Trophoblast cell (in vitro differentiated cells and primary cell): Measurements from ENCODE around the gene ATXN1.

ENCODE experiments used
- DNase-seq, 2 donors: peaks; one replicate each; pipeline ENCODE4 v3.0.0-alpha.2; 2016
- H2AFZ ChIP-seq: 2 replicates; pipeline ENCODE4 v1.6.1; 2013; ENCODE audit warnings: low read length, moderate library complexity, mild to moderate bottlenecking; ENCODE audit not compliant: insufficient read depth, poor library complexity
- H2AK5ac ChIP-seq: 2 replicates; pipeline ENCODE4 v1.6.1; 2013; ENCODE audit warnings: mild to moderate bottlenecking, low read length
- H2BK120ac ChIP-seq: 2 replicates; pipeline ENCODE4 v1.6.1; 2013; ENCODE audit warnings: low read length, mild to moderate bottlenecking, moderate library complexity; ENCODE audit not compliant: insufficient read depth, poor library complexity
- H2BK12ac ChIP-seq: 2 replicates; pipeline ENCODE4 v1.6.1; 2013; ENCODE audit warnings: mild to moderate bottlenecking, low read length, moderate library complexity
- H2BK5ac ChIP-seq: 2 replicates; pipeline ENCODE4 v1.6.1; 2013; ENCODE audit warnings: low read length, low read depth, moderate library complexity, mild to moderate bottlenecking; ENCODE audit not compliant: poor library complexity
- H3K14ac ChIP-seq: 2 replicates; pipeline ENCODE4 v1.6.1; 2013; ENCODE audit warnings: mild to moderate bottlenecking, low read length
- H3K18ac ChIP-seq: 2 replicates; pipeline ENCODE4 v1.6.1; 2013; ENCODE audit warnings: mild to moderate bottlenecking, low read length
- H3K23ac ChIP-seq: 2 replicates; pipeline ENCODE4 v1.6.1; 2013; ENCODE audit warnings: low read length
- H3K27ac ChIP-seq: 2 replicates; pipeline ENCODE4 v1.5.1; 2013; ENCODE audit warnings: low read depth, mild to moderate bottlenecking, inconsistent platforms, low read length, moderate library complexity
- H3K27me3 ChIP-seq: 2 replicates; pipeline ENCODE4 v1.6.1; 2013; ENCODE audit warnings: inconsistent platforms, mild to moderate bottlenecking, low read length, moderate library complexity; ENCODE audit not compliant: insufficient read depth
- H3K36me3 ChIP-seq, 2 experiments: 1 replicate in 1 of 2; 2 replicates in 1 of 2; pipeline ENCODE4 v1.6.1; 2013; ENCODE audit warnings: low read length in 2 of 2, mild to moderate bottlenecking in 2 of 2, moderate library complexity in 1 of 2; ENCODE audit not compliant: insufficient read depth in 2 of 2, control insufficient read depth in 1 of 2
- H3K4ac ChIP-seq: 2 replicates; pipeline ENCODE4 v1.6.1; 2013; ENCODE audit warnings: low read depth, mild to moderate bottlenecking, low read length, moderate library complexity
- H3K4me1 ChIP-seq, 2 experiments: 1 replicate in 1 of 2; 2 replicates in 1 of 2; pipeline ENCODE4 v1.6.1; 2013; ENCODE audit warnings: low read length in 2 of 2, mild to moderate bottlenecking in 2 of 2, moderate library complexity in 1 of 2; ENCODE audit not compliant: insufficient read depth in 2 of 2, control insufficient read depth in 1 of 2
- H3K4me2 ChIP-seq: 2 replicates; pipeline ENCODE4 v1.6.1; 2013; ENCODE audit warnings: inconsistent platforms, mild to moderate bottlenecking, low read length, moderate library complexity
- H3K4me3 ChIP-seq: 2 replicates; pipeline ENCODE4 v1.5.1; 2013; ENCODE audit warnings: mild to moderate bottlenecking, low read depth, low read length, inconsistent platforms
- H3K79me1 ChIP-seq: one replicate; pipeline ENCODE4 v1.6.1; 2013; ENCODE audit warnings: low read length
- H3K79me2 ChIP-seq: 2 replicates; pipeline ENCODE4 v1.6.1; 2013; ENCODE audit warnings: low read length, mild to moderate bottlenecking; ENCODE audit not compliant: control insufficient read depth, insufficient read depth, poor library complexity
- H3K9ac ChIP-seq: 2 replicates; pipeline ENCODE4 v1.6.1; 2013; ENCODE audit warnings: mild to moderate bottlenecking, low read length
- H3K9me3 ChIP-seq: 2 replicates; pipeline ENCODE4 v1.6.1; 2013; ENCODE audit warnings: low read depth, mild to moderate bottlenecking, control low read depth, inconsistent platforms, low read length; ENCODE audit not compliant: insufficient read depth
- H4K12ac ChIP-seq: 2 replicates; pipeline ENCODE4 v1.6.1; 2013; ENCODE audit warnings: low read depth, mild to moderate bottlenecking, low read length, moderate library complexity
- H4K8ac ChIP-seq: 2 replicates; pipeline ENCODE4 v1.6.1; 2013; ENCODE audit warnings: low read depth, mild to moderate bottlenecking, low read length, moderate library complexity
- H4K91ac ChIP-seq: one replicate; pipeline ENCODE4 v1.6.1; 2013; ENCODE audit warnings: low read depth, mild to moderate bottlenecking, low read length, moderate library complexity
- WGBS: extraction: QIAGEN DNeasy Blood & Tissue Kit; methylation state at CpG from one replicate; pipeline ENCODE4 v1.1.7; 2013; ENCODE audit warnings: missing lambda C conversion rate; ENCODE audit not compliant: insufficient read length, insufficient coverage; ENCODE audit errors: extremely low coverage; 5-methylcytosine and 5-hydroxymethylcytosine counted together

The ATXN1 gene

DNA sequence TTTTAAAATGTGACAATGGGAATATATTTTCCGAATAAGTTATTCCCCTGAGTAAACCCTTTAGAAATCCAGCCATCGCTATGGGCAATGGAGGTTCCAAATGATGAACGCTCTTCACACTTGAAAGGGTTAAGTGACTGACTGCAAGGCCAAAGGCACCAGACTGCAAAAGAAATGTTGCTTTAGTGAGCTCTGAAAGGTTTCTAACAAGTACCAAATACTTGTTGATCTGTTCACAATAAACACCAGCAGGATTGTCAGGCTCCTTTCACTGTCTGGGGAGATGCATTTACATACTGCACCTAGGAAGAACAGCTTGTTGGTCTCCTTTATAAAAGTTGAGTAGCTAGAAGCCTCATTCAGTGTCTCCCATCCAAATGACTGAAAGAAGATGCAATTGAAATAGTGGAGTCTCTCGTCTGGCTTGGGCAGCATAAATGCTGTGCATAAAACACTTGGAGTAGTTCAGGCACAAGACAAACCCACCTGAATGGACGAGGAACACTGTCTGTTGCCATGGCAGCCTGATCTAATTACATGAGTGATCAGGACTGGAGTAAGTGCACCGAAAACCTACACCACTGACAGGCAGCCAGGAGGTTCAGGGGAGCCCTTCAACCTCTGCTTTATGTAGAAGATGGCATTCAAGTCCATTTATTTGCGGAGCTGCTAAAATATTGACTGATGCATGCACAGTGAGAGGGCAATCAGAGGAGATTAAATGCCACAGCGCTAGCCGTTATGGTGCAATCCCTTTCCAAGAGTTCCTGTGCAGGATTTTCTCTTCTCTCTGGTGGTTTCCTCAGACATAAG, 2.9 kb downstream of the ATXN1 start:
- Histone ChIP-seq H3K14ac (no peak overlapping the region), H3K27ac (no peak overlapping the region), H2BK12ac (no peak overlapping the region), H4K8ac (no peak overlapping the region), H3K4me1 (peaks cover 0 to 11% of the 10 kb centered on the region in 2 experiments), H4K91ac (no peak overlapping the region), H3K79me2 (peaks cover 12% of the 10 kb centered on the region), H4K12ac (no peak overlapping the region), H2AK5ac (no peak overlapping the region), H2BK5ac (no peak overlapping the region), H3K4me2 (peak overlapping the region; percentile 74), H3K4me3 (no peak overlapping the region), H3K79me1 (peaks cover 20% of the 10 kb centered on the region), H2AFZ (no peak overlapping the region), H3K9me3 (no peaks in the 10 kb centered on the region), H3K18ac (no peak overlapping the region), H3K23ac (no peak overlapping the region), H3K9ac (no peak overlapping the region), H3K36me3 (no peaks in the 10 kb centered on the region), H2BK120ac (no peak overlapping the region), H3K4ac (no peak overlapping the region), H3K27me3 (no peaks in the 10 kb centered on the region)
- DNase-seq: peak; percentile 32 to 42
- no CpG with 5 or more reads among the region's 9 CpGs for WGBS

DNA sequence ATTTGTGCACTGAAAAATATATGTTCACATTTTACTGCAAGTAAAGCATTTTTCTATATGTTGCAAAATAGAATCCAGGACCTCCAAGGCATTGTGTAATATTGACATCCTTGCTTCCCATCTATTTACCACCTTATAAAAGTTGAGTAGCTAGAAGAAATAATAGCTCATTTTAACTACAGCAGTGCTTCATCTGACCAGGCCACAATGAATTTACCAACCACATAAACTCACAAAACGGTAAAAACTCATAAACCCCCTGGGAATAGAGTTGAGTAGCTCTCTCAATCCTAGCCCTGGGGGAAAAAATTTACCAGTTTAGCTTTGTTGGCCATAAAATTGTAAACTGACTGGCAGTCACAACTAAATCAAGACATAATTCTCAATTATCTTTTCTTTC, 3.9 kb downstream of the ATXN1 start:
- H2AFZ ChIP-seq: no peak overlapping the region

DNA sequence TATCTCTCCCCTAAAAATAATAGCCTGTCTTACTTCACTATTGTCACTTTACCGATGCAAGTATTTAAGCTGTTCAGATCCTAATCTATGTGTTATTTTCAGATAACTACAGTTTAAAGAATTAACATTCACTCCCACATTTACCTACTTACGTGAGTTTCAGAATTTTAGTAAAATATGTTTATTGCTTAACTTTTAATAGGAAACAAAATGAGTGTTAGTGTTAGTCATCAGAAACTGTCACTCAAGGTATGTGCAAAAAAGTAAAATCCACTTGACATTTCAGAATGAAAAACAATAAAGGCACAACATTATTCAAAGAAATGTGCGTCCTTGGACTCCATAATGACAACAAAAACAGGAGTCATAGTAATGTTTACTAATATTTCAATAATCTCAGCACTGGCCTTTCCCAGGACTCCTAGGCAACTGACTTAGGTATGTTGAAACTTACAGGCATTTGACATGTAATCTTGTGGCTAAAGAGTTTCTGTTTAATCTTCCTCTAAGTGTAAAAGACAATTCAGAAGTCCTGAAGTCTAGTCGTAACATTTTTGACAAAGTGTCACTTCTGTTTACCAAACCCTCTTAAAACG, 4.5 kb downstream of the ATXN1 start:
- no peak overlapping the region for H4K12ac ChIP-seq
- peaks cover 12% of the 10 kb centered on the region for H3K79me2 ChIP-seq
- DNase-seq: peak; percentile 50 to 91
- WGBS: no CpG with 5 or more reads among the region's 5 CpGs
- H3K9ac ChIP-seq: no peak overlapping the region
- H3K14ac ChIP-seq: no peak overlapping the region
- H2BK120ac ChIP-seq: no peak overlapping the region
- H4K91ac ChIP-seq: no peak overlapping the region
- H2AK5ac ChIP-seq: no peak overlapping the region
- H3K4me1 ChIP-seq: peaks cover 0 to 15% of the 10 kb centered on the region in 2 experiments
- no peak overlapping the region for H2BK12ac ChIP-seq
- H3K79me1 ChIP-seq: peaks cover 15% of the 10 kb centered on the region
- H3K23ac ChIP-seq: no peak overlapping the region
- H3K27me3 ChIP-seq: no peaks in the 10 kb centered on the region
- no peak overlapping the region for H3K4ac ChIP-seq
- H2BK5ac ChIP-seq: no peak overlapping the region
- H4K8ac ChIP-seq: no peak overlapping the region
- H3K9me3 ChIP-seq: no peaks in the 10 kb centered on the region
- H3K18ac ChIP-seq: no peak overlapping the region
- H3K36me3 ChIP-seq: no peaks in the 10 kb centered on the region
- H3K27ac ChIP-seq: no peak overlapping the region
- H3K4me2 ChIP-seq: no peak overlapping the region
- H3K4me3 ChIP-seq: no peak overlapping the region
- H2AFZ ChIP-seq: no peak overlapping the region

More for the DNA sequence above, 3.9 kb downstream of the ATXN1 start:
- no peak for DNase-seq
- no peak overlapping the region for H2BK12ac ChIP-seq
- no peak overlapping the region for H3K14ac ChIP-seq
- no peak overlapping the region for H3K9ac ChIP-seq
- peaks cover 0 to 13% of the 10 kb centered on the region in 2 experiments for H3K4me1 ChIP-seq
- H3K27me3 ChIP-seq: no peaks in the 10 kb centered on the region
- H4K12ac ChIP-seq: no peak overlapping the region
- H3K4me3 ChIP-seq: no peak overlapping the region
- WGBS: no CpG with 5 or more reads among the region's 1 CpG
- H3K79me2 ChIP-seq: peaks cover 12% of the 10 kb centered on the region
- no peak overlapping the region for H3K27ac ChIP-seq
- H2AK5ac ChIP-seq: no peak overlapping the region
- no peak overlapping the region for H4K91ac ChIP-seq
- no peak overlapping the region for H3K4me2 ChIP-seq
- H4K8ac ChIP-seq: no peak overlapping the region
- no peaks in the 10 kb centered on the region for H3K36me3 ChIP-seq
- H3K23ac ChIP-seq: no peak overlapping the region
- peaks cover 20% of the 10 kb centered on the region for H3K79me1 ChIP-seq
- H3K4ac ChIP-seq: no peak overlapping the region
- no peaks in the 10 kb centered on the region for H3K9me3 ChIP-seq
- H2BK120ac ChIP-seq: no peak overlapping the region
- H3K18ac ChIP-seq: no peak overlapping the region
- no peak overlapping the region for H2BK5ac ChIP-seq

DNA sequence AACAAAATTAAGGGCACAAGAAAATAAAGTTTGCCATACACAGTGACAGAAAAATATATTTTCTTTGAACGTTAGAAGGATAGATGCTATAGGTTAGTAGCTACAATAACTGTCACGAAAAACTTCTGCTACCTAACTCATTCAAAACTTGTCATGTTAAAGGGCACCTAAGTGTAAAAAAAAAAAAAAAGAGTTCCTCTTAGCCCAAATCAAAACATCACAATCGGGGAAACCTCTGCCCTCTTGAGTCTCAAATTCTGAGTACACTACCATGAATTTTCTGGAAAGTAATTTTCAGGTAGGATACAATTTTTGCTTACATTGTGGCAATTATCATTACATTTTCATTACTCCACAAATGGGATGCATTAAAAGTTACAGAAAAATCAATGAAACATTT, 5.7 kb downstream of the ATXN1 start:
- Histone ChIP-seq H2AK5ac (no peak overlapping the region), H3K4me2 (no peak overlapping the region), H2BK5ac (no peak overlapping the region), H3K36me3 (no peaks in the 10 kb centered on the region), H3K18ac (no peak overlapping the region), H3K9ac (no peak overlapping the region), H4K12ac (no peak overlapping the region), H3K79me2 (peaks cover 9% of the 10 kb centered on the region), H2BK12ac (no peak overlapping the region), H3K4me1 (peaks cover 0 to 15% of the 10 kb centered on the region in 2 experiments), H3K9me3 (no peaks in the 10 kb centered on the region), H2BK120ac (no peak overlapping the region), H4K8ac (no peak overlapping the region), H3K79me1 (peaks cover 10% of the 10 kb centered on the region), H3K4ac (no peak overlapping the region), H3K27me3 (no peaks in the 10 kb centered on the region), H3K14ac (no peak overlapping the region), H2AFZ (no peak overlapping the region), H4K91ac (no peak overlapping the region), H3K4me3 (no peak overlapping the region), H3K27ac (no peak overlapping the region), H3K23ac (no peak overlapping the region)
- no peak for DNase-seq
- no CpG with 5 or more reads among the region's 3 CpGs for WGBS
